ENCODE measurements around the gene CRHR1. TPM values are rescaled to one million over a fixed set of nuclear protein-coding genes. Genes with fewer than 3 reads are reported as not detected.

The CRHR1 gene
- total RNA-seq = 1 to 10 TPM in 3 of 4 donors, under 1 TPM in 1; 0.25 to 3.7 (median 1.5) TPM

- DNase-seq (ENCODE audit: low spot score in 2 of 2) = no peak
- WGBS, 2 donors = 0 to 1% methylated on average over 9 to 14 of the region's 56 CpGs
- intact Hi-C loops (cut with DNase I; ENCODE audit: low total_unique reads) = no loop called here
- peak within 1 kb of the TSS; percentile 29 for H3K4me3 ChIP-seq (ENCODE audit: low read depth, poor library complexity, severe bottlenecking)
- no peak for TF ChIP-seq POLR2A (IDR thresholded peaks at IDR 0.05)
- TF ChIP-seq CTCF (IDR thresholded peaks at IDR 0.05) = no peak
Measured at GRCh38 chr17:45784293-45784740, at the start of gene CRHR1. TSS of gene CRHR1 (plus strand) at chr17:45784320. CDS start at chr17:45784545, 225 bp downstream.

- intact Hi-C loops (cut with DNase I; ENCODE audit: low total_unique reads) = loop anchor here (10.0 kb wide), 1 partner anchor 90 kb away; no protein-coding TSS in a partner anchor
- DNase-seq (ENCODE audit: low spot score in 2 of 2) = peak in 1 of 2 donors; percentile 28
- TF ChIP-seq POLR2A (IDR thresholded peaks at IDR 0.05) = no peak
- TF ChIP-seq CTCF (IDR thresholded peaks at IDR 0.05) = no peak
- no peak overlapping the region for H3K4me3 ChIP-seq (ENCODE audit: low read depth, poor library complexity, severe bottlenecking)
- WGBS, 2 donors = 68 to 81% methylated on average over 3 of the region's 3 CpGs
Measured at GRCh38 chr17:45734598-45734997, 49.5 kb upstream of the CRHR1 start.

- DNase-seq (ENCODE audit: low spot score in 2 of 2) = no peak
- 0% methylated on average over 1 of the region's 1 CpG for WGBS, 2 donors
- TF ChIP-seq CTCF (IDR thresholded peaks at IDR 0.05) (no peak), POLR2A (IDR thresholded peaks at IDR 0.05) (no peak)
- intact Hi-C loops (cut with DNase I; ENCODE audit: low total_unique reads) = loop anchor here (10.0 kb wide), 1 partner anchor 89 kb away; no protein-coding TSS in a partner anchor
- no peak overlapping the region for H3K4me3 ChIP-seq (ENCODE audit: low read depth, poor library complexity, severe bottlenecking)
Measured at GRCh38 chr17:45735488-45735887, 48.6 kb upstream of the CRHR1 start.

- WGBS, 2 donors = 89 to 92% methylated on average over 2 of the region's 2 CpGs
- DNase-seq (ENCODE audit: low spot score in 2 of 2) = peak in 1 of 2 donors; percentile 57
- intact Hi-C loops (cut with DNase I; ENCODE audit: low total_unique reads) = loop anchor here (10.0 kb wide), 1 partner anchor 85 kb away; no protein-coding TSS in a partner anchor
- no peak overlapping the region for H3K4me3 ChIP-seq (ENCODE audit: low read depth, poor library complexity, severe bottlenecking)
- TF ChIP-seq POLR2A (IDR thresholded peaks at IDR 0.05) (no peak), CTCF (IDR thresholded peaks at IDR 0.05) (no peak)
Measured at GRCh38 chr17:45739786-45740185, 44.3 kb upstream of the CRHR1 start.

GRCh38 chr17:45740553-45741330 lies 43.4 kb upstream of the CRHR1 start:
- intact Hi-C loops (cut with DNase I; ENCODE audit: low total_unique reads) = no loop called here
- peak in 1 of 2 donors; percentile 70 for DNase-seq (ENCODE audit: low spot score in 2 of 2)
- WGBS, 2 donors = 52 to 54% methylated on average over 5 of the region's 5 CpGs

More at GRCh38 chr17:45740553-45741330, 43.4 kb upstream of the CRHR1 start:
- TF ChIP-seq CTCF (IDR thresholded peaks at IDR 0.05) = no peak
- no peak for TF ChIP-seq POLR2A (IDR thresholded peaks at IDR 0.05)
- no peak overlapping the region for H3K4me3 ChIP-seq (ENCODE audit: low read depth, poor library complexity, severe bottlenecking)

Data from lower leg skin (tissue), 4 donors.